GM18511 (cell line): Measurements from ENCODE around the gene SNCB.

ENCODE experiments used
- ATAC-seq: cut with Tn5 transposase; IDR thresholded peaks from one replicate; pipeline ENCODE4 v1.9.1; 2021; ENCODE audit warnings: mild to moderate bottlenecking, moderate library complexity; ENCODE audit not compliant: unreplicated experiment

SNCB gene

DNA sequence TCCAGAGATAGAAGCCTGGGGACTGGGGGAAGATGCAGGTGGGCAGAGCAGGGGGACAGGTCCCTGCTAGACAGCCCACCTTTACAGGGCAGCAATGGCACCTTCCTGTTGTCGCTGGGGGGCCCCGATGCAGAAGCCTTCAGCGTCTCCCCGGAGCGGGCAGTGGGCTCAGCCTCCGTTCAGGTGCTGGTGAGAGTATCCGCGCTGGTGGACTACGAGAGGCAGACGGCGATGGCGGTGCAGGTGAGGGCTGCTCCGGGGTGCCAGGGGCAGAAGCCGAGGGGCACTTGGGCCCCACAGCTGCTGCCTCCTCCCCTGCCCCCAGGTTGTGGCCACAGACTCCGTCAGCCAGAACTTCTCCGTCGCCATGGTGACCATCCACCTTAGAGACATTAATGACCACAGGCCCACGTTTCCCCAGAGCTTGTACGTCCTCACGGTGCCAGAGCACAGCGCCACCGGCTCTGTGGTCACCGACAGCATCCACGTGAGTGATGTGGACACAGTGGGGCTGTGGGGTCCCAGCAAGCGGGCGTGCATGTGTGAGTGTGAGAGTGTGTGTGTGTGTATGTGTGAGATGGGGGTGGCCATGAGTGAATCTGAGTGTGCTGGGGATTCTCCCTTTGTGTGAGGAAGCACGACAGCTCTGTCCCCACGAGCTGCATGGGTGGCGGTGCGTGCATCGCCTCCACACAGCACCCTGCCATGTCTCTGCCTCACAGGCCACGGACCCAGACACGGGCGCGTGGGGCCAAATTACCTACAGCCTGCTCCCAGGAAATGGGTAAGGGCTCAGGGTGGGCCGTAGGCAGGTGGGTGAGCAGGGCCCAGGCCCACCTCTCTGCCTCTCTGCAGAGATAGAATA, 52.8 kb downstream of the SNCB start:
- ATAC-seq: no peak

DNA sequence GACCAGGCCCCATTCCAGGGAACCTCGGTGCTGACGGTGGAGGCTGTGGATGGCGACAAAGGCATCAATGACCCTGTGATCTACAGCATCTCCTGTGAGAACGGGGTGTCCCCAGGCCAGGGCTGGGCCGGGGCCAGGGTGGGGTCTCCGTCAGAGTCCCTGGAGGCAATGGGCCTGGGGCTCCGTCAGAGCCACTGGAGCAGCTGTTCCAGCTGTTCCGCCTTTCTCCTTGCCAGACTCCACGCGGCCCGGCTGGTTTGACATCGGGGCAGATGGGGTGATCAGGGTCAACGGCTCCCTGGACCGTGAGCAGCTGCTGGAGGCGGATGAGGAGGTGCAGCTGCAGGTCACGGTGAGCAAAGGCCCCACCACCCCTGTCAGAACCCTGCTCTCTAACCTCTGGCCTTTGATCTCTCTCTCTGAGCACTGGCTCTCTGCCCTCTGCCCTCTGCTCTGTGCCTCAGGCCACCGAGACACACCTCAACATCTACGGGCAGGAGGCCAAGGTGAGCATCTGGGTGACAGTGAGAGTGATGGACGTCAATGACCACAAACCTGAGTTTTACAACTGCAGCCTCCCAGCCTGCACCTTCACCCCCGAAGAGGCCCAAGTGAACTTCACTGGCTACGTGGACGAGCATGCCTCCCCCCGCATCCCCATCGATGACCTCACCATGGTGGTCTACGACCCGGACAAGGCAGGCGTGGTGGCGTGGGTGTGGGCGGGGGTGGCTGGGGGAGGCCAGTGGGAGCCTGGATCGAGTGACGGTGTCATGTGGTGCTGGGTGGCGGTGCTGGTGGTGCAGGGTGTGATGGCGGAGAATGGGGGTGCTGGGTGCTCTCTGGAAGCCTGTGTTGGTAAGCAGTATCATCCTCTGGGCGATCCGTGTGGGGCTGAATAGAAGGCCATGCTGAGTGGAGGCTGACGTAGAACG, 54.6 kb downstream of the SNCB start:
- ATAC-seq: no peak

DNA sequence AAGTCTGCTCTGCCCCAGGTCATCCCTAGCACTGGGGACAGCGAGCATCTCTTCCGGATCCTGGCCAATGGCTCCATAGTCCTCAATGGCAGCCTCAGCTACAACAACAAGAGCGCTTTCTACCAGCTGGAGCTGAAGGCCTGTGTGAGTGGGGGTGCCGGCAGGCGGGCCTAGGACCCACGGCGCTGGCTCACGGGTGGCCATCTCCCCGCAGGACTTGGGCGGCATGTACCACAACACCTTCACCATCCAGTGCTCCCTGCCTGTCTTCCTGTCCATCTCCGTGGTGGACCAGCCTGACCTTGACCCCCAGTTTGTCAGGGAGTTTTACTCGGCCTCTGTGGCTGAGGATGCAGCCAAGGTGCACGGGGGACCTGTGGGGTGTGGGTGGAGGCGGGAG, 55.3 kb downstream of the SNCB start:
- no peak for ATAC-seq

DNA sequence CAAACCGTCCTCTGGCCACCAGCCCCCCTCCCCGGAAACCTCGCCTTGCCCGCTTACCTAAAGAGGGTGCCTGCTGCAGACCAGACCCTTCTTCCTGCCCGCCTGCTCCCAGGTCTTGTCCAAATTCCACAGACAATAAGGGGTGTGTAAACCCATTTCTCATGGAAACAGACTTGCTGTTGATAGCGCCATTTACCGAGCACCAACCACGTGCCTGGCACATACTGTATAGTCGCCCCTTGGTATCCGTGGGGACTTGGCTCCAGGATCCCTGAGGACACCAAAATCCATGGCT, 56.1 kb downstream of the SNCB start:
- no peak for ATAC-seq

DNA sequence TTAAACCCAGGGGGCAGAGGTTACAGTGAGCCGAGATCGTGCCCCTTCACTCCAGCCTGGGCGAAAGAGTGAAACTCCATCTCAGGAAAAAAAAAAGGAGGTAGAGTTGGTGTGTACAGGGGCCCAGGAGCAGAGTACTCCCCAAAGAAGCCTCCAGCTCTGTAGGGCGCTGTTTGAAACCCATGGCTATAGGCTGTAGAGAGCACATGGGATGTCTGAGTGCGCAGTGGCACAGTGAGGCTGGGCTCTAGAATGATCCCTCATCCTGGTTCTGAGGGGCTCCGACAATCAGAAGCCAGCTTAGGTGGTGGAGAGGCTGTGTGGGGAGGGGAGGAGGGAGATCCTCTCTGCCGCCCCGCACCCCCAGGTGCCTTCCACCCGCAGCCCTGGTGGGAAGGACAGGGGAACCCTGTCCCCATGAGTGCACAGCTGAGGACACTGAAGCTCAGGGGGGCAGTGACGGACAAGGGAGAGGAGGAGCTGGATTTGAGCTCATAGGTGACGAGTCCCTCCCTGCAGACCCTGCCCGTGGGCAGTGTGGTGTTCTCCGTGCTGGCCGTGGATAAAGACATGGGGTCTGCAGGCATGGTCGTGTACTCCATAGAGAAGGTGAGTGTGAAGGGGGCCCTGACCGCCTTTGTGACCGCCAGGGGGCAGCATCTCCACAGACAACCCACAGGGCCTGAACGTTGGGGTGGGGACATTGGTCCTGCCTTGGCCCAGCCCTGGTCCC, 56.6 kb downstream of the SNCB start:
- peak; percentile 82 for ATAC-seq
